ENCODE data around the gene NLRP6. TPM values are rescaled to one million over a fixed set of nuclear protein-coding genes. Genes with fewer than 3 reads are reported as not detected.

NLRP6 gene
- polyA plus RNA-seq, 1 of the 3 experiments (the other 2 are of a cell fraction) = not detected

DNA sequence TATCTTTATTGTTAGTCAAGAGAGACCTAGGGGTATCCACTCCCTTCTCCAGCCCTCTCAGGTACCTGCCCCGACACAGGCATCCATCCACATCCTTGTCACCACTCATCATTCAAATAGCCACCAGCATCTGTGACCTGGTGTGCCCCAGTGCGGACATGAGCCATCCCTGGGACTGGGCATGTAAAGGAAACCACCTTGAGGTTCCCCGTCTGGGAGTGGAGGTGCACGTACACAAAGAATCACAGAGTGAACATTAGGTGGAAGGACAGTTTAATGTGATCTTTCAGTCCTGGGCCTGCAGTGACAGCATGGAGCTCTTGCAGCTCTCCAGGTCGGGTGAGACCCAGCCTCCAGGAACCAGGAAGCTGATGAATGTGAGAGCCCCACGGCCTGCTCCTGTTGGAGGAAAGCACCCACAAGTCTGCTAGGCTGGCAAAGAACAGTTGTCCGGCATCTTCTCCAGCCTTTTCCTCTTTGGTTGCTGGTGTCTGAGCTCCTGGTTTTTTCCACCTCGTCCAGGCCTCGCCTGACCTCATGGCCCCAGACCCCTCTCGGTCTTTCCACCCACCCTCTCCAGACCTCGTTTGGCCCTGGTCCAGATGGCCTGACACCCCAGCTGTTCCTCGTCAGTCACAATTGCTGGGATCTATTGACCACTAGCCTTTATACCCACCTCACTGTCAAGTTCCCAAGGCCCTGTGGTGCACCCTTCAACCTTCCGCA is 24.9 kb upstream of the NLRP6 start:
- H3K9ac ChIP-seq = no peak overlapping the region
- WGBS (ENCODE audit: low lambda C conversion rate) = 92% methylated on average over 11 of the region's 13 CpGs
- peaks cover 25 to 51% of the 10 kb centered on the region in 2 experiments for H3K36me3 ChIP-seq (replicated peaks in 1 of 2; ENCODE audit: control insufficient read depth in 1 of 2, insufficient read depth in 2 of 2, low read length in 1 of 2)
- H3K27me3 ChIP-seq (ENCODE audit: insufficient read depth) = no peaks in the 10 kb centered on the region
- CTCF ChIA-PET = interaction anchor here (2.9 to 3.4 kb wide), 2 partner anchors 21 to 27 kb away, joined by 8 to 16 read pairs; partner anchors contain the start of gene NLRP6
- H3K27ac ChIP-seq (ENCODE audit: low read depth in 2 of 2, low read length in 1 of 2) = no peak overlapping the region
- no peaks in the 10 kb centered on the region for H3K9me3 ChIP-seq
- peaks cover 14% of the 10 kb centered on the region for H3F3A ChIP-seq (replicated peaks; ENCODE audit: insufficient read depth)
- TF ChIP-seq JUND (IDR thresholded peaks at IDR 0.05) = no peak
- TF ChIP-seq, protein P1, sequence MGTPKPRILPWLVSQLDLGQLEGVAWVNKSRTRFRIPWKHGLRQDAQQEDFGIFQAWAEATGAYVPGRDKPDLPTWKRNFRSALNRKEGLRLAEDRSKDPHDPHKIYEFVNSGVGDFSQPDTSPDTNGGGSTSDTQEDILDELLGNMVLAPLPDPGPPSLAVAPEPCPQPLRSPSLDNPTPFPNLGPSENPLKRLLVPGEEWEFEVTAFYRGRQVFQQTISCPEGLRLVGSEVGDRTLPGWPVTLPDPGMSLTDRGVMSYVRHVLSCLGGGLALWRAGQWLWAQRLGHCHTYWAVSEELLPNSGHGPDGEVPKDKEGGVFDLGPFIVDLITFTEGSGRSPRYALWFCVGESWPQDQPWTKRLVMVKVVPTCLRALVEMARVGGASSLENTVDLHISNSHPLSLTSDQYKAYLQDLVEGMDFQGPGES (IDR thresholded peaks at IDR 0.05; ENCODE audit: low read depth, low read length) = no peak
- TF ChIP-seq RAD21 (IDR thresholded peaks at IDR 0.05; ENCODE audit: low read length) = no peak
- TF ChIP-seq NFIC (IDR thresholded peaks at IDR 0.05; ENCODE audit: borderline replicate concordance) = no peak
- TF ChIP-seq GATA2 (CRISPR knock-in tag; IDR thresholded peaks at IDR 0.05) = no peak
- TF ChIP-seq RXRA (IDR thresholded peaks at IDR 0.05; ENCODE audit: borderline replicate concordance, low read depth) = no peak
- no peak for TF ChIP-seq NRF1 (IDR thresholded peaks at IDR 0.05; ENCODE audit: low read depth, low read length)
- TF ChIP-seq POLR2AphosphoS5 (IDR thresholded peaks at IDR 0.05; ENCODE audit: low read depth, low read length) = no peak
- TF ChIP-seq EP300 (IDR thresholded peaks at IDR 0.05; ENCODE audit: borderline replicate concordance in 1 of 2, low read depth in 1 of 2, low read length in 1 of 2) = no peak
- no peak for TF ChIP-seq MEF2A (IDR thresholded peaks at IDR 0.05; ENCODE audit: borderline replicate concordance, low read depth)
- no peak for TF ChIP-seq YY1 (IDR thresholded peaks at IDR 0.05; ENCODE audit: low read depth)
- no peak for TF ChIP-seq SMC3 (IDR thresholded peaks at IDR 0.05; ENCODE audit: low read depth, low read length)
- TF ChIP-seq, protein P2, sequence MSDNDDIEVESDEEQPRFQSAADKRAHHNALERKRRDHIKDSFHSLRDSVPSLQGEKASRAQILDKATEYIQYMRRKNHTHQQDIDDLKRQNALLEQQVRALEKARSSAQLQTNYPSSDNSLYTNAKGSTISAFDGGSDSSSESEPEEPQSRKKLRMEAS (IDR thresholded peaks at IDR 0.05; ENCODE audit: low read depth) = no peak
- TF ChIP-seq, protein P3, sequence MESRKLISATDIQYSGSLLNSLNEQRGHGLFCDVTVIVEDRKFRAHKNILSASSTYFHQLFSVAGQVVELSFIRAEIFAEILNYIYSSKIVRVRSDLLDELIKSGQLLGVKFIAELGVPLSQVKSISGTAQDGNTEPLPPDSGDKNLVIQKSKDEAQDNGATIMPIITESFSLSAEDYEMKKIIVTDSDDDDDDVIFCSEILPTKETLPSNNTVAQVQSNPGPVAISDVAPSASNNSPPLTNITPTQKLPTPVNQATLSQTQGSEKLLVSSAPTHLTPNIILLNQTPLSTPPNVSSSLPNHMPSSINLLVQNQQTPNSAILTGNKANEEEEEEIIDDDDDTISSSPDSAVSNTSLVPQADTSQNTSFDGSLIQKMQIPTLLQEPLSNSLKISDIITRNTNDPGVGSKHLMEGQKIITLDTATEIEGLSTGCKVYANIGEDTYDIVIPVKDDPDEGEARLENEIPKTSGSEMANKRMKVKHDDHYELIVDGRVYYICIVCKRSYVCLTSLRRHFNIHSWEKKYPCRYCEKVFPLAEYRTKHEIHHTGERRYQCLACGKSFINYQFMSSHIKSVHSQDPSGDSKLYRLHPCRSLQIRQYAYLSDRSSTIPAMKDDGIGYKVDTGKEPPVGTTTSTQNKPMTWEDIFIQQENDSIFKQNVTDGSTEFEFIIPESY (IDR thresholded peaks at IDR 0.05; ENCODE audit: borderline replicate concordance, low read depth) = no peak
- TF ChIP-seq TEAD4 (IDR thresholded peaks at IDR 0.05; ENCODE audit: borderline replicate concordance, insufficient read depth) = no peak
- no peak for TF ChIP-seq ELF1 (IDR thresholded peaks at IDR 0.05)
- TF ChIP-seq, protein P4, sequence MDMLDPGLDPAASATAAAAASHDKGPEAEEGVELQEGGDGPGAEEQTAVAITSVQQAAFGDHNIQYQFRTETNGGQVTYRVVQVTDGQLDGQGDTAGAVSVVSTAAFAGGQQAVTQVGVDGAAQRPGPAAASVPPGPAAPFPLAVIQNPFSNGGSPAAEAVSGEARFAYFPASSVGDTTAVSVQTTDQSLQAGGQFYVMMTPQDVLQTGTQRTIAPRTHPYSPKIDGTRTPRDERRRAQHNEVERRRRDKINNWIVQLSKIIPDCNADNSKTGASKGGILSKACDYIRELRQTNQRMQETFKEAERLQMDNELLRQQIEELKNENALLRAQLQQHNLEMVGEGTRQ (IDR thresholded peaks at IDR 0.05; ENCODE audit: borderline replicate concordance, low read depth, low read length) = no peak
- TF ChIP-seq RFX5 (IDR thresholded peaks at IDR 0.05; ENCODE audit: low read length) = no peak
- H3K4me1 ChIP-seq (ENCODE audit: control insufficient read depth in 1 of 2, insufficient read depth in 2 of 2, low read depth in 1 of 2, low read length in 1 of 2) = no peaks in the 10 kb centered on the region
- DNase-seq = no peak
- H3K4me3 ChIP-seq (ENCODE audit: low read depth in 2 of 2, low read length in 1 of 2) = no peak overlapping the region
- H4K20me1 ChIP-seq (ENCODE audit: insufficient read depth) = no peaks in the 10 kb centered on the region
- POLR2A ChIA-PET = interaction anchor here (0.6 kb wide), 1 partner anchor 338 kb away, joined by 3 read pairs; no protein-coding TSS in a partner anchor
- H3K4me2 ChIP-seq = no peak overlapping the region
- H2AFZ ChIP-seq (ENCODE audit: low read depth) = no peak overlapping the region
- no peaks in the 10 kb centered on the region for H3K9me2 ChIP-seq
- no peaks in the 10 kb centered on the region for H3K79me2 ChIP-seq (ENCODE audit: insufficient read depth)

Data from SK-N-SH (cell line).